Esophagus muscularis mucosa (tissue), 4 donors: ENCODE data around the gene FAAP100. TPM values are rescaled to one million over a fixed set of nuclear protein-coding genes. Genes with fewer than 3 reads are reported as not detected.
A peak's percentile ranks its signal among the peaks of the same experiment; 100 is the strongest.

Experiments used
- DNase-seq: peaks from one replicate; pipeline ENCODE4 v3.0.0-alpha.2; 2017; ENCODE audit errors: extremely low spot score
- H3K27ac ChIP-seq, 4 donors: fragments of 200-600 bp; sonication (generic); replicated peaks in 1 of 4; 1 replicate in 3 of 4; 2 replicates in 1 of 4; pipeline ENCODE4 v1.5.1; 2016 to 2019; ENCODE audit warnings: mild to moderate bottlenecking in 1 of 4
- H3K27me3 ChIP-seq, 4 donors: fragments of 200-600 bp; sonication (generic); one replicate each; pipeline versions ENCODE4 v1.5.1 to v1.6.0; 2016 to 2019
- H3K36me3 ChIP-seq, 4 donors: fragments of 200-600 bp; sonication (generic); one replicate each; pipeline ENCODE4 v1.5.1; 2016 to 2019
- H3K4me1 ChIP-seq, 4 donors: fragments of 200-600 bp; sonication (generic); one replicate each; pipeline ENCODE4 v1.5.1; 2016 to 2019
- H3K4me3 ChIP-seq, 4 donors: fragments of 200-600 bp; sonication (generic); 1 replicate in 2 of 4; 2 replicates in 2 of 4; pipeline ENCODE4 v1.5.1; 2016 to 2019; ENCODE audit warnings: mild to moderate bottlenecking in 4 of 4, moderate library complexity in 1 of 4
- H3K9me3 ChIP-seq, 4 donors: fragments of 200-600 bp; sonication (generic); 1 replicate in 3 of 4; 2 replicates in 1 of 4; pipeline ENCODE4 v1.5.1; 2016 to 2019
- CTCF ChIP-seq, 3 experiments: fragments of 200-600 bp in 2 of 3; fragments of 450-650 bp in 1 of 3; sonication (generic) in 2 of 3; IDR thresholded peaks; one replicate each; pipeline ENCODE4 v1.5.1; 2017 to 2019; ENCODE audit warnings: antibody characterized with exemption in 3 of 3, mild to moderate bottlenecking in 2 of 3, moderate library complexity in 1 of 3
- EP300 ChIP-seq: sonication (generic); formaldehyde crosslinking; IDR thresholded peaks from one replicate; pipeline ENCODE4 v1.6.1; 2017; ENCODE audit warnings: antibody characterized with exemption
- POLR2A ChIP-seq: fragments of 450-650 bp; IDR thresholded peaks from one replicate; pipeline ENCODE4 v1.6.1; 2017; ENCODE audit warnings: antibody characterized with exemption, moderate library complexity, mild to moderate bottlenecking, low read depth
- POLR2AphosphoS5 ChIP-seq, 2 donors: sonication (generic); formaldehyde crosslinking; IDR thresholded peaks; one replicate each; pipeline ENCODE4 v1.6.1; 2017; ENCODE audit warnings: antibody characterized with exemption in 2 of 2
- WGBS: methylation state at CpG from one replicate; pipeline ENCODE4 v1.1.5; 2018; 5-methylcytosine and 5-hydroxymethylcytosine counted together
- intact Hi-C: fragments of 100-400 bp; cut with DNase I; formaldehyde crosslinking; loops from one replicate; pipeline ENCODE4 v1.15.1; 2023
- total RNA-seq, 4 donors: library from RNA; depleted of rRNA; stranded (reverse); fragments of >200 nt; gene quantifications; one replicate each; pipeline versions ENCODE4 v1.1.0 to v1.2.1, GENCODE V29; 2016

The FAAP100 gene
- total RNA-seq, 4 donors from 2014 or later = 13.7 to 33.3 (median 18.6) TPM

GRCh38 chr17:81553616-81554181, 1.5 kb upstream of the FAAP100 start:
- TF ChIP-seq POLR2AphosphoS5 (IDR thresholded peaks at IDR 0.05) = no peak
- peak; percentile 27 for TF ChIP-seq POLR2A
- H3K4me1 ChIP-seq = peaks cover 24 to 40% (median 35%) of the 10 kb centered on the region in 4 donors
- WGBS = 40% methylated on average over 22 of the region's 24 CpGs
- no peaks in the 10 kb centered on the region for H3K27me3 ChIP-seq
- H3K27ac ChIP-seq = peak overlapping the region; percentile 72 to 88 (median 82)
- DNase-seq = no peak
- intact Hi-C loops = loop anchor here (5.0 kb wide), 1 partner anchor 36 kb away; no protein-coding TSS in a partner anchor
- peaks cover 26 to 51% (median 46%) of the 10 kb centered on the region in 4 donors for H3K36me3 ChIP-seq
- no peaks in the 10 kb centered on the region for H3K9me3 ChIP-seq
- H3K4me3 ChIP-seq = peak overlapping the region; percentile 70 to 92 (median 80)

GRCh38 chr17:81553018-81553615, 964 bp upstream of the FAAP100 start:
- H3K27ac ChIP-seq = peak overlapping the region; percentile 72 to 88 (median 82)
- 0% methylated on average over 12 of the region's 19 CpGs for WGBS

GRCh38 chr17:81551458-81552243, 502 bp downstream of the FAAP100 start:
- TF ChIP-seq POLR2A (no peak), CTCF (IDR thresholded peaks at IDR 0.05) (peak in 1 of 3 experiments; percentile 2)
- WGBS = 2% methylated on average over 9 of the region's 69 CpGs

More at GRCh38 chr17:81553018-81553615, 964 bp upstream of the FAAP100 start:
- H3K27me3 ChIP-seq = no peaks in the 10 kb centered on the region
- H3K4me3 ChIP-seq = peak overlapping the region; percentile 70 to 92 (median 80)
- TF ChIP-seq EP300 (no peak), POLR2A (no peak), POLR2AphosphoS5 (IDR thresholded peaks at IDR 0.05) (no peak)
- H3K4me1 ChIP-seq = peaks cover 24 to 40% (median 35%) of the 10 kb centered on the region in 4 donors
- peak; percentile 97 for DNase-seq
- intact Hi-C loops = loop anchor here (5.0 kb wide), 1 partner anchor 36 kb away; no protein-coding TSS in a partner anchor
- H3K36me3 ChIP-seq = peaks cover 24 to 51% (median 46%) of the 10 kb centered on the region in 4 donors
- no peaks in the 10 kb centered on the region for H3K9me3 ChIP-seq

GRCh38 chr17:81550830-81551457, 1.2 kb downstream of the FAAP100 start:
- Histone ChIP-seq H3K27me3 (no peaks in the 10 kb centered on the region), H3K36me3 (peaks cover 32 to 51% (median 49%) of the 10 kb centered on the region in 4 donors), H3K27ac (peak overlapping the region in 2 of 4 donors; percentile 82 to 88), H3K9me3 (no peaks in the 10 kb centered on the region), H3K4me1 (peaks cover 23 to 40% (median 31%) of the 10 kb centered on the region in 4 donors), H3K4me3 (peak overlapping the region; percentile 70 to 92 (median 80))
- no peak for TF ChIP-seq POLR2AphosphoS5 (IDR thresholded peaks at IDR 0.05)
- TF ChIP-seq POLR2A = no peak
- no peak for TF ChIP-seq EP300
- TF ChIP-seq CTCF (IDR thresholded peaks at IDR 0.05) = no peak
- DNase-seq = no peak
- WGBS = 89% methylated on average over 21 of the region's 27 CpGs
- intact Hi-C loops = loop anchor here (5.0 kb wide), 1 partner anchor 34 kb away; no protein-coding TSS in a partner anchor

More at GRCh38 chr17:81551458-81552243, 502 bp downstream of the FAAP100 start:
- Histone ChIP-seq H3K27me3 (no peaks in the 10 kb centered on the region), H3K4me1 (peaks cover 24 to 40% (median 33%) of the 10 kb centered on the region in 4 donors), H3K36me3 (peaks cover 30 to 51% (median 47%) of the 10 kb centered on the region in 4 donors), H3K27ac (peak overlapping the region; percentile 72 to 88 (median 82)), H3K9me3 (no peaks in the 10 kb centered on the region), H3K4me3 (peak overlapping the region; percentile 70 to 92 (median 80))
- no peak for DNase-seq
- intact Hi-C loops = loop anchor here (5.0 kb wide), 1 partner anchor 34 kb away; no protein-coding TSS in a partner anchor

- Histone ChIP-seq H3K4me1 (peaks cover 23 to 40% (median 31%) of the 10 kb centered on the region in 4 donors), H3K27ac (no peak overlapping the region), H3K4me3 (no peak overlapping the region), H3K27me3 (no peaks in the 10 kb centered on the region), H3K36me3 (peaks cover 39 to 56% (median 55%) of the 10 kb centered on the region in 4 donors), H3K9me3 (no peaks in the 10 kb centered on the region)
- no peak for TF ChIP-seq POLR2A
- no peak for TF ChIP-seq CTCF (IDR thresholded peaks at IDR 0.05)
- TF ChIP-seq EP300 = no peak
- TF ChIP-seq POLR2AphosphoS5 (IDR thresholded peaks at IDR 0.05) = no peak
- DNase-seq = no peak
- 98% methylated on average over 11 of the region's 15 CpGs for WGBS
- intact Hi-C loops = loop anchor here (5.0 kb wide), 1 partner anchor 33 kb away; no protein-coding TSS in a partner anchor
Measured at GRCh38 chr17:81550285-81550684, 1.9 kb downstream of the FAAP100 start.
